Smooth muscle cell (in vitro differentiated cells): Measurements from ENCODE around the gene PTGS2. TPM values are rescaled to one million over a fixed set of nuclear protein-coding genes. Genes with fewer than 3 reads are reported as not detected.

Experiments
- DNase-seq: peaks from one replicate; lab custom pipeline; 2025; ENCODE audit not compliant: unreplicated experiment; lab: John Stamatoyannopoulos, UW
- H2AFZ ChIP-seq: fragments of 200-600 bp; sonication (generic); 2 replicates; pipeline ENCODE4 v1.6.0; 2016; ENCODE audit warnings: antibody characterized with exemption, low read depth, mild to moderate bottlenecking
- H3F3A ChIP-seq: fragments of 200-600 bp; sonication (generic); 2 replicates; pipeline ENCODE4 v1.6.0; 2017; ENCODE audit warnings: antibody characterized with exemption, low read depth
- H3K27ac ChIP-seq: fragments of 200-600 bp; sonication (generic); 2 replicates; pipeline ENCODE4 v1.5.1; 2016; ENCODE audit warnings: low read depth, mild to moderate bottlenecking
- H3K27me3 ChIP-seq: fragments of 200-600 bp; sonication (generic); 2 replicates; pipeline ENCODE4 v1.6.1; 2016; ENCODE audit warnings: low read depth, mild to moderate bottlenecking
- H3K36me3 ChIP-seq: fragments of 200-600 bp; sonication (generic); 2 replicates; pipeline ENCODE4 v1.5.1; 2016; ENCODE audit warnings: low read depth
- H3K4me1 ChIP-seq: fragments of 200-600 bp; sonication (generic); 2 replicates; pipeline ENCODE4 v1.5.1; 2016; ENCODE audit warnings: low read depth
- H3K4me2 ChIP-seq: fragments of 200-600 bp; sonication (generic); 2 replicates; pipeline ENCODE4 v1.6.0; 2016; ENCODE audit warnings: mild to moderate bottlenecking
- H3K4me3 ChIP-seq: fragments of 200-600 bp; sonication (generic); 2 replicates; pipeline ENCODE4 v1.5.1; 2016; ENCODE audit warnings: mild to moderate bottlenecking
- H3K79me2 ChIP-seq: fragments of 200-600 bp; sonication (generic); 2 replicates; pipeline ENCODE4 v1.6.0; 2016; ENCODE audit warnings: low read depth, mild to moderate bottlenecking
- H3K9ac ChIP-seq: fragments of 200-600 bp; sonication (generic); 2 replicates; pipeline ENCODE4 v1.6.0; 2016; ENCODE audit warnings: low read depth
- H3K9me3 ChIP-seq: fragments of 200-600 bp; sonication (generic); replicated peaks from 2 replicates; pipeline ENCODE4 v1.5.1; 2016; ENCODE audit warnings: low read depth
- H4K20me1 ChIP-seq: fragments of 200-600 bp; sonication (generic); 2 replicates; pipeline ENCODE4 v1.6.0; 2016; ENCODE audit warnings: low read depth
- CTCF ChIP-seq: fragments of 200-600 bp; sonication (generic); IDR thresholded peaks from 2 replicates; pipeline ENCODE4 v1.5.1; 2017; ENCODE audit warnings: borderline replicate concordance, mild to moderate bottlenecking, antibody characterized with exemption; ENCODE audit not compliant: insufficient read depth, poor library complexity, severe bottlenecking
- WGBS: methylation state at CpG from one replicate; pipeline ENCODE4 v1.1.7; 2016; ENCODE audit warnings: low lambda C conversion rate; 5-methylcytosine and 5-hydroxymethylcytosine counted together
- polyA plus RNA-seq: library from polyadenylated mRNA; unstranded; fragments of >200 nt; fragmentation: Nextera tagmentation; extraction: Ambion mirVana; gene quantifications from 2 replicates; pipeline ENCODE4 v1.2.1, GENCODE V29; 2016
- total RNA-seq: library from RNA; depleted of rRNA; stranded (reverse); fragments of >200 nt; gene quantifications from 2 replicates; pipeline ENCODE4 v1.2.3, GENCODE V29; 2014

The PTGS2 gene
- total and polyA plus RNA-seq, 2 experiments from 2014 or later, result 37.2 to 148 TPM

- TF ChIP-seq CTCF, result no peak
- no peaks in the 10 kb centered on the region for H4K20me1 ChIP-seq
- H3K4me2 ChIP-seq, result no peak overlapping the region
- no peak overlapping the region for H3K27ac ChIP-seq
- H3K36me3 ChIP-seq, result no peaks in the 10 kb centered on the region
- no peak overlapping the region for H2AFZ ChIP-seq
- no peaks in the 10 kb centered on the region for H3F3A ChIP-seq
- DNase-seq, result no peak
- H3K4me1 ChIP-seq, result no peaks in the 10 kb centered on the region
- H3K4me3 ChIP-seq, result no peak overlapping the region
- H3K9me3 ChIP-seq, result no peaks in the 10 kb centered on the region
- no peaks in the 10 kb centered on the region for H3K27me3 ChIP-seq
- no peaks in the 10 kb centered on the region for H3K79me2 ChIP-seq
- H3K9ac ChIP-seq, result no peak overlapping the region
- 94% methylated on average over 8 of the region's 8 CpGs for WGBS
These were observed 23.1 kb upstream of the PTGS2 start for GRCh38 chr1:186703209-186703766.

- no peaks in the 10 kb centered on the region for H4K20me1 ChIP-seq
- H3K4me2 ChIP-seq, result no peak overlapping the region
- TF ChIP-seq CTCF, result no peak
These were observed 20.5 kb upstream of the PTGS2 start for GRCh38 chr1:186700722-186701121.

GRCh38 chr1:186699519-186699918, 19.3 kb upstream of the PTGS2 start:
- no peaks in the 10 kb centered on the region for H3K79me2 ChIP-seq
- H3K27ac ChIP-seq, result no peak overlapping the region
- H3K9ac ChIP-seq, result no peak overlapping the region
- H2AFZ ChIP-seq, result no peak overlapping the region
- 100% methylated on average over 2 of the region's 2 CpGs for WGBS
- H3K9me3 ChIP-seq, result no peaks in the 10 kb centered on the region
- H3K36me3 ChIP-seq, result no peaks in the 10 kb centered on the region
- no peaks in the 10 kb centered on the region for H3K27me3 ChIP-seq
- no peak overlapping the region for H3K4me2 ChIP-seq
- no peaks in the 10 kb centered on the region for H4K20me1 ChIP-seq
- DNase-seq, result no peak
- no peaks in the 10 kb centered on the region for H3K4me1 ChIP-seq
- no peaks in the 10 kb centered on the region for H3F3A ChIP-seq
- no peak for TF ChIP-seq CTCF
- no peak overlapping the region for H3K4me3 ChIP-seq

More at GRCh38 chr1:186700722-186701121, 20.5 kb upstream of the PTGS2 start:
- H3K9ac ChIP-seq, result no peak overlapping the region
- H2AFZ ChIP-seq, result no peak overlapping the region
- no peaks in the 10 kb centered on the region for H3F3A ChIP-seq
- no peaks in the 10 kb centered on the region for H3K9me3 ChIP-seq
- no peak overlapping the region for H3K4me3 ChIP-seq
- H3K27me3 ChIP-seq, result no peaks in the 10 kb centered on the region
- H3K27ac ChIP-seq, result no peak overlapping the region
- no peak for DNase-seq
- H3K4me1 ChIP-seq, result no peaks in the 10 kb centered on the region
- no peaks in the 10 kb centered on the region for H3K79me2 ChIP-seq
- H3K36me3 ChIP-seq, result no peaks in the 10 kb centered on the region
- WGBS, result 91% methylated on average over 2 of the region's 2 CpGs

GRCh38 chr1:186689907-186690306, 9.7 kb upstream of the PTGS2 start:
- no peaks in the 10 kb centered on the region for H4K20me1 ChIP-seq
- H3K36me3 ChIP-seq, result no peaks in the 10 kb centered on the region
- DNase-seq, result no peak
- no peaks in the 10 kb centered on the region for H3K79me2 ChIP-seq
- WGBS, result 57% methylated on average over 3 of the region's 3 CpGs
- H3K4me3 ChIP-seq, result no peak overlapping the region
- H3K27me3 ChIP-seq, result no peaks in the 10 kb centered on the region
- no peaks in the 10 kb centered on the region for H3K9me3 ChIP-seq
- H3K27ac ChIP-seq, result no peak overlapping the region
- H3K9ac ChIP-seq, result no peak overlapping the region
- H3K4me1 ChIP-seq, result no peaks in the 10 kb centered on the region
- H2AFZ ChIP-seq, result no peak overlapping the region
- no peaks in the 10 kb centered on the region for H3F3A ChIP-seq
- H3K4me2 ChIP-seq, result no peak overlapping the region
- no peak for TF ChIP-seq CTCF
